K562 (cell line): Measurements from ENCODE around the gene COQ3. TPM values are rescaled to one million over a fixed set of nuclear protein-coding genes. Genes with fewer than 3 reads are reported as not detected.

Experiments
- GTF2E2 ChIP-seq: fragments of 200-800 bp; sonication (Bioruptor generic); IDR thresholded peaks from 2 replicates; pipeline ENCODE4 v1.6.1; 2016; ENCODE audit warnings: missing genetic modification characterization, missing compliant biosample characterization
- JUND ChIP-seq, 2 experiments: IDR thresholded peaks; 2 replicates in 1 of 2; 3 replicates in 1 of 2; pipeline ENCODE4 v1.6.1; 2011; ENCODE audit warnings: borderline replicate concordance in 2 of 2, low read depth in 2 of 2, low read length in 2 of 2, improper control_type of control experiment in 1 of 2, missing biosample characterization in 1 of 2, missing genetic modification characterization in 1 of 2, missing genetic modification reagents in 1 of 2
- KAT7 ChIP-seq: sonication (generic); formaldehyde crosslinking; IDR thresholded peaks from 2 replicates; pipeline ENCODE4 v1.8.0; 2022; ENCODE audit warnings: missing genetic modification reagents, mild to moderate bottlenecking, borderline replicate concordance
- MAZ ChIP-seq, 2 experiments: fragments of 450-650 bp in 1 of 2; sonication (generic) in 1 of 2; formaldehyde crosslinking; IDR thresholded peaks in 1 of 2; conservative IDR thresholded peaks in 1 of 2; 2 replicates each; pipeline versions ENCODE4 v1.4.0 to v1.5.0; 2020; ENCODE audit warnings: mild to moderate bottlenecking in 1 of 2, missing genetic modification reagents in 1 of 2
- PHF20 ChIP-seq: fragments of 450-650 bp; IDR thresholded peaks from 2 replicates; pipeline ENCODE4 v1.6.1; 2018; ENCODE audit not compliant: partially characterized antibody
- SMAD4 ChIP-seq: fragments of 250-450 bp; sonication (Bioruptor Pico); conservative IDR thresholded peaks from 2 replicates; pipeline ENCODE4 v1.8.0; 2021; ENCODE audit warnings: inconsistent platforms, mild to moderate bottlenecking, moderate library complexity
- SMARCA5 ChIP-seq: fragments of 450-650 bp; IDR thresholded peaks from 2 replicates; pipeline ENCODE4 v1.6.1; 2016
- TAF7 ChIP-seq: fragments of 450-650 bp; IDR thresholded peaks from 2 replicates; pipeline ENCODE4 v1.6.1; 2016; ENCODE audit warnings: missing genetic modification characterization, missing compliant biosample characterization
- TCF7 ChIP-seq: sonication (generic); IDR thresholded peaks from 2 replicates; pipeline ENCODE4 v1.6.1; 2016; ENCODE audit warnings: antibody characterized with exemption, borderline replicate concordance
- TFAP4 ChIP-seq: sonication (generic); formaldehyde crosslinking; IDR thresholded peaks from 2 replicates; pipeline ENCODE4 v1.8.0; 2022; ENCODE audit warnings: missing genetic modification reagents, mild to moderate bottlenecking, moderate library complexity, borderline replicate concordance
- ZBTB26 ChIP-seq: fragments of 450-650 bp; formaldehyde crosslinking; IDR thresholded peaks from 2 replicates; pipeline ENCODE4 v1.4.0; 2022; ENCODE audit warnings: missing genetic modification characterization
- ZBTB40 ChIP-seq, 2 experiments: fragments of 450-650 bp in 1 of 2; sonication (generic) in 1 of 2; formaldehyde crosslinking in 1 of 2; IDR thresholded peaks; 2 replicates each; pipeline versions ENCODE4 v1.7.1 to v1.9.0; 2016 to 2022; ENCODE audit warnings: inconsistent platforms in 1 of 2, mild to moderate bottlenecking in 1 of 2, missing genetic modification reagents in 1 of 2
- ZNF583 ChIP-seq: fragments of 250-450 bp; sonication (Bioruptor Pico); IDR thresholded peaks from 2 replicates; pipeline ENCODE4 v1.4.0; 2020
- polyA plus RNA-seq, 8 experiments: library from polyadenylated mRNA; depleted of rRNA in 4 of 8; stranded (reverse) in 5 of 8; unstranded in 3 of 8; fragments of >200 nt; fragmentation: Nextera tagmentation in 2 of 8; fragmentation: Illumina TruSeq in 1 of 8; extraction: Ambion mirVana in 2 of 8; extraction: Trizol in 1 of 8; gene quantifications; 2 replicates each; pipeline versions ENCODE4 v1.2.1 to v1.2.3, GENCODE V29; 2011 to 2014; ENCODE audit warnings: inconsistent platforms in 1 of 8, missing spikeins in 1 of 8
- total RNA-seq, 7 experiments: library from RNA; depleted of rRNA in 6 of 7; stranded (reverse); fragments of >200 nt in 6 of 7; fragmentation: Illumina TruSeq in 2 of 7; extraction: Trizol in 2 of 7; gene quantifications; 2 replicates each; pipeline versions ENCODE4 v1.2.1 to v1.2.3, GENCODE V29; 2011 to 2021; ENCODE audit warnings: low replicate concordance in 1 of 7

Gene COQ3
- total and polyA plus RNA-seq, 9 of the 15 experiments (the other 6 are each of a cell fraction or from before 2014, with no cell fraction given), result 16.9 to 137 (median 33.9) TPM

GRCh38 chr6:99393698-99394531, at the start of gene COQ3 (continued):
- TF ChIP-seq ZBTB40 (IDR thresholded peaks at IDR 0.05) (peak; percentile 96), ZBTB40 (CRISPR knock-in tag; IDR thresholded peaks at IDR 0.05) (no peak), MAZ (CRISPR knock-in tag; conservative IDR thresholded peaks at IDR 0.05 in 1 of 2, IDR thresholded peaks at IDR 0.05 in 1 of 2) (peak in 1 of 2 experiments; percentile 50; a peak in 2 of 4 replicates), JUND (IDR thresholded peaks at IDR 0.05; ENCODE audit: borderline replicate concordance, low read depth, low read length) (peak; percentile 33), JUND (tag; IDR thresholded peaks at IDR 0.05; ENCODE audit: borderline replicate concordance, low read depth, low read length) (no peak), ZBTB26 (CRISPR knock-in tag) (no peak), KAT7 (CRISPR knock-in tag) (peak; percentile 70; the same call in 1 of the 2 replicates), PHF20 (peak; percentile 90), ZNF583 (CRISPR knock-in tag) (0 out of 2 replicates have a peak, but pooled peaks have one; percentile 15), SMARCA5 (0 out of 2 replicates have a peak, but pooled peaks have one; percentile 46), TAF7 (tag) (peak; percentile 94), SMAD4 (CRISPR knock-in tag) (0 out of 2 replicates have a peak, but pooled peaks have one; percentile 51), GTF2E2 (peak; percentile 76; the same call in 1 of the 2 replicates), TFAP4 (CRISPR knock-in tag) (peak; percentile 53; the same call in 1 of the 2 replicates), TCF7 (0 out of 2 replicates have a peak, but pooled peaks have one; percentile 59)
